Duodenal mucosa (tissue), 2 donors: Measurements from ENCODE around the gene ADCY5.
"Not testable (repeated sequence)": the region's sequence is repeated elsewhere in the genome, so short reads cannot be mapped to it uniquely, and the experiment has no call there.

Source experiments
- H3K27ac ChIP-seq: one replicate; pipeline ENCODE4 v1.7.0; 2013; ENCODE audit warnings: low read depth, low read length
- H3K27me3 ChIP-seq, 2 donors: one replicate each; pipeline ENCODE4 v1.7.0; 2013; ENCODE audit warnings: low read length in 2 of 2, control low read depth in 1 of 2; ENCODE audit not compliant: insufficient read depth in 2 of 2, control insufficient read depth in 1 of 2
- H3K36me3 ChIP-seq, 2 donors: one replicate each; pipeline ENCODE4 v1.7.0; 2013; ENCODE audit warnings: low read length in 2 of 2, control low read depth in 1 of 2; ENCODE audit not compliant: insufficient read depth in 2 of 2, control insufficient read depth in 1 of 2
- H3K4me1 ChIP-seq, 2 donors: one replicate each; pipeline ENCODE4 v1.7.0; 2013; ENCODE audit warnings: low read length in 2 of 2, control low read depth in 1 of 2; ENCODE audit not compliant: insufficient read depth in 2 of 2, control insufficient read depth in 1 of 2
- H3K4me3 ChIP-seq, 2 donors: one replicate each; pipeline ENCODE4 v1.7.0; 2013; ENCODE audit warnings: low read length in 2 of 2, low read depth in 1 of 2
- H3K9ac ChIP-seq, 2 donors: one replicate each; pipeline ENCODE4 v1.7.0; 2013; ENCODE audit warnings: low read length in 2 of 2, low read depth in 1 of 2
- H3K9me3 ChIP-seq, 2 donors: one replicate each; pipeline ENCODE4 v1.7.0; 2013; ENCODE audit warnings: low read length in 2 of 2, control low read depth in 1 of 2; ENCODE audit not compliant: control insufficient read depth in 1 of 2

ADCY5 gene

GRCh38 chr3:123258359-123258758 is 190.5 kb downstream of the ADCY5 start:
- H3K36me3 ChIP-seq: peaks cover 0 to 5% of the 10 kb centered on the region in 2 donors
- no peaks in the 10 kb centered on the region for H3K27me3 ChIP-seq
- H3K9me3 ChIP-seq: no peaks in the 10 kb centered on the region
- no peak overlapping the region for H3K27ac ChIP-seq
- H3K9ac ChIP-seq: no peak overlapping the region
- no peak overlapping the region for H3K4me3 ChIP-seq
- no peaks in the 10 kb centered on the region for H3K4me1 ChIP-seq

- no peaks in the 10 kb centered on the region for H3K27me3 ChIP-seq
- no peaks in the 10 kb centered on the region for H3K9me3 ChIP-seq
- H3K9ac ChIP-seq: no peak overlapping the region
- H3K27ac ChIP-seq: no peak overlapping the region
- peaks cover 0 to 5% of the 10 kb centered on the region in 2 donors for H3K36me3 ChIP-seq
- H3K4me1 ChIP-seq: no peaks in the 10 kb centered on the region
- no peak overlapping the region for H3K4me3 ChIP-seq
These were observed 192.6 kb downstream of the ADCY5 start for GRCh38 chr3:123256256-123256655.

- Histone ChIP-seq H3K9ac (no peak overlapping the region), H3K36me3 (peaks cover 17 to 23% of the 10 kb centered on the region in 2 donors), H3K9me3 (no peaks in the 10 kb centered on the region), H3K4me3 (no peak overlapping the region), H3K4me1 (no peaks in the 10 kb centered on the region), H3K27me3 (no peaks in the 10 kb centered on the region), H3K27ac (no peak overlapping the region)
These were observed 202.0 kb downstream of the ADCY5 start for GRCh38 chr3:123246866-123247265.

- Histone ChIP-seq H3K9me3 (no peaks in the 10 kb centered on the region), H3K27ac (no peak overlapping the region), H3K9ac (no peak overlapping the region), H3K4me1 (no peaks in the 10 kb centered on the region), H3K27me3 (no peaks in the 10 kb centered on the region), H3K36me3 (peaks cover 18 to 19% of the 10 kb centered on the region in 2 donors), H3K4me3 (no peak overlapping the region)
These were observed 204.8 kb downstream of the ADCY5 start for GRCh38 chr3:123244128-123244527.

- Histone ChIP-seq H3K27ac (no peak overlapping the region), H3K36me3 (peaks cover 0 to 4% of the 10 kb centered on the region in 2 donors), H3K9ac (no peak overlapping the region), H3K4me3 (no peak overlapping the region), H3K4me1 (no peaks in the 10 kb centered on the region), H3K9me3 (no peaks in the 10 kb centered on the region), H3K27me3 (no peaks in the 10 kb centered on the region)
These were observed 209.1 kb downstream of the ADCY5 start for GRCh38 chr3:123239756-123240155.

GRCh38 chr3:123239186-123239585 is 209.7 kb downstream of the ADCY5 start:
- H3K9ac ChIP-seq, H3K9me3 ChIP-seq, H3K27ac ChIP-seq, H3K36me3 ChIP-seq, H3K4me3 ChIP-seq, H3K4me1 ChIP-seq, H3K27me3 ChIP-seq: not testable (repeated sequence)

- no peak overlapping the region for H3K27ac ChIP-seq
- H3K9me3 ChIP-seq: no peaks in the 10 kb centered on the region
- H3K4me1 ChIP-seq: no peaks in the 10 kb centered on the region
- no peaks in the 10 kb centered on the region for H3K27me3 ChIP-seq
- H3K9ac ChIP-seq: no peak overlapping the region
- H3K4me3 ChIP-seq: no peak overlapping the region
- peaks cover 0 to under 1% of the 10 kb centered on the region in 2 donors for H3K36me3 ChIP-seq
These were observed 212.0 kb downstream of the ADCY5 start for GRCh38 chr3:123236902-123237301.
